Left renal pelvis (tissue), 4 donors: ENCODE results near the gene GAREM1. TPM values are rescaled to one million over a fixed set of nuclear protein-coding genes. Genes with fewer than 3 reads are reported as not detected.
"Not testable (repeated sequence)": the region's sequence is repeated elsewhere in the genome, so short reads cannot be mapped to it uniquely, and the experiment has no call there.

Experiments
- DNase-seq, 4 donors: peaks; one replicate each; pipeline ENCODE4 v3.0.0-alpha.2; 2013; ENCODE audit warnings: low read depth in 4 of 4, low spot score in 3 of 4
- polyA plus RNA-seq, 4 donors: library from polyadenylated mRNA; unstranded; fragments of 120-200 nt; gene quantifications; one replicate each; pipeline ENCODE4 v1.2.1, GENCODE V29; 2013; ENCODE audit not compliant: insufficient read length in 4 of 4

Gene GAREM1
- polyA plus RNA-seq, 4 donors: 10.6 to 36.0 (median 31.2) TPM

- DNase-seq: no peak
These were observed 172.5 kb downstream of the GAREM1 start for GRCh38 chr18:32298171-32298667.

GRCh38 chr18:32297579-32298170 lies 173.0 kb downstream of the GAREM1 start:
- no peak for DNase-seq

GRCh38 chr18:32296851-32297250 lies 173.8 kb downstream of the GAREM1 start:
- no peak for DNase-seq

- DNase-seq: no peak
These were observed 175.1 kb downstream of the GAREM1 start for GRCh38 chr18:32295604-32296003.

GRCh38 chr18:32293107-32293506 lies 177.6 kb downstream of the GAREM1 start:
- DNase-seq: no peak

GRCh38 chr18:32291623-32292022 lies 179.1 kb downstream of the GAREM1 start:
- DNase-seq: not testable (repeated sequence)

GRCh38 chr18:32290810-32291209 lies 179.9 kb downstream of the GAREM1 start:
- DNase-seq: no peak

GRCh38 chr18:32289483-32290075 lies 181.1 kb downstream of the GAREM1 start:
- no peak for DNase-seq

GRCh38 chr18:32287873-32288272 lies 182.8 kb downstream of the GAREM1 start:
- no peak for DNase-seq

- DNase-seq: no peak
These were observed 183.4 kb downstream of the GAREM1 start for GRCh38 chr18:32287249-32287648.

- DNase-seq: no peak
These were observed 183.9 kb downstream of the GAREM1 start for GRCh38 chr18:32286749-32287148.

- no peak for DNase-seq
These were observed 186.4 kb downstream of the GAREM1 start for GRCh38 chr18:32284284-32284683.

GRCh38 chr18:32280911-32281310 lies 189.8 kb downstream of the GAREM1 start:
- DNase-seq: no peak

- no peak for DNase-seq
These were observed 190.4 kb downstream of the GAREM1 start for GRCh38 chr18:32280188-32280783.

- DNase-seq: no peak
These were observed 192.4 kb downstream of the GAREM1 start for GRCh38 chr18:32278177-32278799.

- DNase-seq: no peak
These were observed 193.1 kb downstream of the GAREM1 start for GRCh38 chr18:32277549-32277948.

GRCh38 chr18:32276906-32277305 lies 193.8 kb downstream of the GAREM1 start:
- DNase-seq: no peak

GRCh38 chr18:32276256-32276655 lies 194.4 kb downstream of the GAREM1 start:
- DNase-seq: no peak

GRCh38 chr18:32275221-32275620 lies 195.5 kb downstream of the GAREM1 start:
- DNase-seq: no peak

GRCh38 chr18:32274307-32274706 lies 196.4 kb downstream of the GAREM1 start:
- no peak for DNase-seq

- no peak for DNase-seq
These were observed 198.9 kb downstream of the GAREM1 start for GRCh38 chr18:32271672-32272208.
